ENCODE data around the gene EDNRA.

EDNRA gene

GRCh38 chr4:147515220-147515936, 34.5 kb downstream of the EDNRA start:
- TF ChIP-seq ESRRG (CRISPR knock-in tag; IDR thresholded peaks at IDR 0.05): no peak
- TF ChIP-seq TCF4 (CRISPR knock-in tag; IDR thresholded peaks at IDR 0.05; ENCODE audit: borderline replicate concordance): no peak
- no peak for TF ChIP-seq PATZ1 (CRISPR knock-in tag; IDR thresholded peaks at IDR 0.05; ENCODE audit: borderline replicate concordance)
- TF ChIP-seq ZFP3 (CRISPR knock-in tag; IDR thresholded peaks at IDR 0.05): no peak
- TF ChIP-seq TSHZ2 (CRISPR knock-in tag; IDR thresholded peaks at IDR 0.05): no peak
- TF ChIP-seq POU6F1 (CRISPR knock-in tag; IDR thresholded peaks at IDR 0.05; ENCODE audit: borderline replicate concordance, low read depth): no peak
- no peak for ATAC-seq

- no peak for ATAC-seq
- TF ChIP-seq TCF4 (CRISPR knock-in tag; IDR thresholded peaks at IDR 0.05; ENCODE audit: borderline replicate concordance) (no peak), TOX (CRISPR knock-in tag; IDR thresholded peaks at IDR 0.05; ENCODE audit: borderline replicate concordance) (no peak), ESRRG (CRISPR knock-in tag; IDR thresholded peaks at IDR 0.05) (no peak), ARNTL (CRISPR knock-in tag; IDR thresholded peaks at IDR 0.05; ENCODE audit: borderline replicate concordance, low read depth) (no peak), PATZ1 (CRISPR knock-in tag; IDR thresholded peaks at IDR 0.05; ENCODE audit: borderline replicate concordance) (no peak), ZFP3 (CRISPR knock-in tag; IDR thresholded peaks at IDR 0.05) (no peak)
Measured at GRCh38 chr4:147516133-147516532, 35.2 kb downstream of the EDNRA start.

GRCh38 chr4:147518086-147518485, 37.2 kb downstream of the EDNRA start:
- ATAC-seq: no peak
- no peak for TF ChIP-seq OSR1 (CRISPR knock-in tag; IDR thresholded peaks at IDR 0.05)
- TF ChIP-seq ZNF8 (CRISPR knock-in tag; IDR thresholded peaks at IDR 0.05): no peak
- TF ChIP-seq ZFP3 (CRISPR knock-in tag; IDR thresholded peaks at IDR 0.05): no peak
- no peak for TF ChIP-seq POU6F1 (CRISPR knock-in tag; IDR thresholded peaks at IDR 0.05; ENCODE audit: borderline replicate concordance, low read depth)
- no peak for TF ChIP-seq ESRRG (CRISPR knock-in tag; IDR thresholded peaks at IDR 0.05)
- no peak for TF ChIP-seq RARB (CRISPR knock-in tag; IDR thresholded peaks at IDR 0.05)
- TF ChIP-seq ARNTL (CRISPR knock-in tag; IDR thresholded peaks at IDR 0.05; ENCODE audit: borderline replicate concordance, low read depth): no peak
- no peak for TF ChIP-seq SNAI2 (CRISPR knock-in tag; IDR thresholded peaks at IDR 0.05)
- no peak for TF ChIP-seq CSDC2 (CRISPR knock-in tag; IDR thresholded peaks at IDR 0.05)
- TF ChIP-seq PATZ1 (CRISPR knock-in tag; IDR thresholded peaks at IDR 0.05; ENCODE audit: borderline replicate concordance): no peak
- TF ChIP-seq ZNF565 (CRISPR knock-in tag; conservative IDR thresholded peaks at IDR 0.05; ENCODE audit: low read depth): no peak
